ENCODE measurements around the gene RIPK4. TPM values are rescaled to one million over a fixed set of nuclear protein-coding genes. Genes with fewer than 3 reads are reported as not detected.

Gene RIPK4
- total and polyA plus RNA-seq, 9 donors: 0.08 to 12.4 (median 0.90) TPM

- Histone ChIP-seq H3K36me3 (no peaks in the 10 kb centered on the region), H3K27ac (no peak overlapping the region), H3K27me3 (no peaks in the 10 kb centered on the region), H3K4me3 (no peak overlapping the region), H3K9me3 (no peaks in the 10 kb centered on the region), H3K4me1 (ENCODE audit: insufficient read depth) (peaks cover 4% of the 10 kb centered on the region)
- intact Hi-C loops (cut with DNase I): no loop called here
- TF ChIP-seq POLR2A (IDR thresholded peaks at IDR 0.05) (no peak), CTCF (IDR thresholded peaks at IDR 0.05) (no peak), EP300 (IDR thresholded peaks at IDR 0.05) (no peak)
- no peak for DNase-seq
- 90 to 93% (median 91%) methylated on average over 7 of the region's 7 CpGs for WGBS, 3 donors
Observed at GRCh38 chr21:41799763-41800162, 32.9 kb upstream of the RIPK4 start.

GRCh38 chr21:41798326-41798725, 31.5 kb upstream of the RIPK4 start:
- WGBS, 3 donors: 92 to 97% (median 92%) methylated on average over 20 of the region's 20 CpGs
- no peak for DNase-seq
- H3K4me1 ChIP-seq (ENCODE audit: insufficient read depth): peaks cover 2% of the 10 kb centered on the region
- no peak overlapping the region for H3K4me3 ChIP-seq
- no peaks in the 10 kb centered on the region for H3K27me3 ChIP-seq
- H3K36me3 ChIP-seq: no peaks in the 10 kb centered on the region
- no peak overlapping the region for H3K27ac ChIP-seq
- intact Hi-C loops (cut with DNase I): no loop called here
- no peaks in the 10 kb centered on the region for H3K9me3 ChIP-seq
- TF ChIP-seq EP300 (IDR thresholded peaks at IDR 0.05) (no peak), CTCF (IDR thresholded peaks at IDR 0.05) (no peak), POLR2A (IDR thresholded peaks at IDR 0.05) (no peak)

DNA sequence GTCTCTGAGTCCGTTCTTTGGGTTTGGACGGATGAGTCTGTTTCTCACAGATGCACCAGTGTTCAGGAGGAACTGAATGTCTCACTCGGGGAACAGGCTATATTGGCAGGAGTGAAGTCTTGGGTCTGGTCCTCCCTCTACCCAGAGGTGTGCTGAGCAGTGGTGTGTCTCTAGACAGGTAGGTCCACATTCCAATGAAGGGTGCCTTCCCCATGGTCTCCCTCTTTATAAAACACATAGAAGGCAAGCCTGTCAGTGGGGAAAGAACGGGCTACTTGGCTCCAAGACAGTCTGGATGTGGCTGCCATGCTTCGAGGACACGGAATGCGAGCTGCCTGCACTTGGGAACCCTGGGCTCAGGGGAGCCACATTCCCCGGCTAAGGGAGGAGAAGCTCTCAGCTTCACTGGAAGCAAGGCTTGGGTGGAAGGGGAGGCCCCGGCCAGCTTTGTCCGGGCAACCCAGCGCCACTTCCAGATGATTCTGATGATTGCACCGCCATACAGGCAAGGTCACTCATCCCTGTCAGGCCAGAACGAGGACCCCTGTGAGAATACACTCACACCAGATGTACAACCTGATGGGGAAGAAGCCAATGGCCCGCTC, 29.7 kb upstream of the RIPK4 start:
- no peak overlapping the region for H3K4me3 ChIP-seq
- no peak for DNase-seq
- no peaks in the 10 kb centered on the region for H3K4me1 ChIP-seq (ENCODE audit: insufficient read depth)
- H3K36me3 ChIP-seq: no peaks in the 10 kb centered on the region
- H3K27me3 ChIP-seq: no peaks in the 10 kb centered on the region
- WGBS, 3 donors: 89 to 95% (median 92%) methylated on average over 13 to 14 of the region's 14 CpGs
- no peak for TF ChIP-seq CTCF (IDR thresholded peaks at IDR 0.05)
- no peak for TF ChIP-seq EP300 (IDR thresholded peaks at IDR 0.05)
- TF ChIP-seq POLR2A (IDR thresholded peaks at IDR 0.05): no peak
- H3K27ac ChIP-seq: no peak overlapping the region
- intact Hi-C loops (cut with DNase I): no loop called here
- no peaks in the 10 kb centered on the region for H3K9me3 ChIP-seq

- intact Hi-C loops (cut with DNase I): no loop called here
- H3K36me3 ChIP-seq: no peaks in the 10 kb centered on the region
- H3K27me3 ChIP-seq: no peaks in the 10 kb centered on the region
- H3K4me1 ChIP-seq (ENCODE audit: insufficient read depth): no peaks in the 10 kb centered on the region
- no peak overlapping the region for H3K4me3 ChIP-seq
- H3K27ac ChIP-seq: no peak overlapping the region
- H3K9me3 ChIP-seq: no peaks in the 10 kb centered on the region
- TF ChIP-seq CTCF (IDR thresholded peaks at IDR 0.05) (no peak), POLR2A (IDR thresholded peaks at IDR 0.05) (no peak), EP300 (IDR thresholded peaks at IDR 0.05) (no peak)
- no peak for DNase-seq
- WGBS, 3 donors: 33 to 51% (median 49%) methylated on average over 3 of the region's 3 CpGs
Observed at GRCh38 chr21:41795726-41796125, 28.9 kb upstream of the RIPK4 start.

Data from ovary (tissue), 9 donors.